ENCODE measurements around the gene MAP3K12. TPM values are rescaled to one million over a fixed set of nuclear protein-coding genes. Genes with fewer than 3 reads are reported as not detected.
"Not testable (repeated sequence)": the region's sequence is repeated elsewhere in the genome, so short reads cannot be mapped to it uniquely, and the experiment has no call there.

MAP3K12 gene
- total and polyA plus RNA-seq, 2 experiments from 2014 or later, result 10.0 to 16.0 TPM

- TF ChIP-seq CTCF (IDR thresholded peaks at IDR 0.05; ENCODE audit: poor library complexity), result peak; percentile 53
- TF ChIP-seq EZH2 (IDR thresholded peaks at IDR 0.05; ENCODE audit: borderline replicate concordance), result no peak
- no peak for TF ChIP-seq EZH2phosphoT487 (IDR thresholded peaks at IDR 0.05; ENCODE audit: low read depth, severe bottlenecking, unreplicated experiment)
- Histone ChIP-seq H3K4me3 (peak overlapping the region; percentile 87), H3K9me3 (ENCODE audit: low read depth) (no peaks in the 10 kb centered on the region), H3K4me1 (ENCODE audit: insufficient read depth) (peaks cover 11% of the 10 kb centered on the region), H3K4me2 (peak overlapping the region; percentile 78), H3K27ac (peak overlapping the region; percentile 98), H3K27me3 (no peaks in the 10 kb centered on the region), H4K20me1 (ENCODE audit: insufficient read depth, poor library complexity, severe bottlenecking) (peaks cover 48% of the 10 kb centered on the region), H2AFZ (no peak overlapping the region), H3K36me3 (replicated peaks; ENCODE audit: insufficient read depth, low read depth) (no peaks in the 10 kb centered on the region), H3K79me2 (peaks cover 51% of the 10 kb centered on the region), H3K9me2 (replicated peaks; ENCODE audit: insufficient read depth) (no peaks in the 10 kb centered on the region)
- DNase-seq (ENCODE audit: low spot score), result peak; percentile 93
- WGBS (ENCODE audit: low lambda C conversion rate, missing lambda C conversion rate), result 2% methylated on average over 27 of the region's 82 CpGs
Observed at GRCh38 chr12:53452159-53453077, 46.8 kb downstream of the MAP3K12 start.

- H3K79me2 ChIP-seq, result peaks cover 48% of the 10 kb centered on the region
- peak within 1 kb of the TSS; percentile 78 for H3K4me2 ChIP-seq
- H2AFZ ChIP-seq, result peak within 1 kb of the TSS; percentile 43
- H3K36me3 ChIP-seq (replicated peaks; ENCODE audit: insufficient read depth, low read depth), result no peaks in the 10 kb centered on the region
- H3K27me3 ChIP-seq, result no peaks in the 10 kb centered on the region
- H3K4me1 ChIP-seq (ENCODE audit: insufficient read depth), result peaks cover 11% of the 10 kb centered on the region
- TF ChIP-seq EZH2 (IDR thresholded peaks at IDR 0.05; ENCODE audit: borderline replicate concordance) (no peak), CTCF (IDR thresholded peaks at IDR 0.05; ENCODE audit: poor library complexity) (peak; percentile 85), EZH2phosphoT487 (IDR thresholded peaks at IDR 0.05; ENCODE audit: low read depth, severe bottlenecking, unreplicated experiment) (no peak)
- peaks cover 41% of the 10 kb centered on the region for H4K20me1 ChIP-seq (ENCODE audit: insufficient read depth, poor library complexity, severe bottlenecking)
- WGBS (ENCODE audit: low lambda C conversion rate, missing lambda C conversion rate), result 1% methylated on average over 17 of the region's 32 CpGs
- DNase-seq (ENCODE audit: low spot score), result peak; percentile 99
- H3K9me3 ChIP-seq (ENCODE audit: low read depth), result no peaks in the 10 kb centered on the region
- no peaks in the 10 kb centered on the region for H3K9me2 ChIP-seq (replicated peaks; ENCODE audit: insufficient read depth)
- H3K27ac ChIP-seq, result peak within 1 kb of the TSS; percentile 98
- peak within 1 kb of the TSS; percentile 87 for H3K4me3 ChIP-seq
Observed at GRCh38 chr12:53451661-53452158, 47.5 kb downstream of the MAP3K12 start, which contains the start of gene PCBP2. Gene PCBP2, plus strand, starts transcription at chr12:53452102. Its CDS starts 2,699 bp downstream, at chr12:53454801.

DNA sequence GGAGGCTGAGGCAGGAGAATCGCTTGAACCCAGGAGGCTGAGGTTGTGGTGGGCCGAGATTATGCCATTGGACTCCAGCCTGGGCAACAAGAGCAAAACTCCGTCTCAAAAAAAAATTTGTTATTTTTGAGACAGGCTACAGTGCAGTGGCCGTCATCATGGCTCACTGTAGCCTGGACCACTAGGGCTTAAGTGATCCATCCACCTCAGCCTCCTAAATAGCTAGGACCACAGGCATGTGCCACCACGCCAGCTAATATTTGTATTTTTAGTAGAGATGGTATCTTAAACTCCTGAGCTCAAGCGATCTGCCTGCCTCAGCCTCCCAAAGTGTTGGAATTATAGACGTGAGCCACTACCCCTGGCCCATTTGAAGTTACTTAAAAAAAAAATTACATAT, 48.3 kb downstream of the MAP3K12 start:
- Histone ChIP-seq H3K4me1 (ENCODE audit: insufficient read depth) (peaks cover 11% of the 10 kb centered on the region), H2AFZ (no peak overlapping the region), H3K27ac (no peak overlapping the region), H3K4me2 (no peak overlapping the region), H3K9me3 (ENCODE audit: low read depth) (no peaks in the 10 kb centered on the region), H4K20me1 (ENCODE audit: insufficient read depth, poor library complexity, severe bottlenecking) (peaks cover 33% of the 10 kb centered on the region), H3K4me3 (no peak overlapping the region), H3K36me3 (replicated peaks; ENCODE audit: insufficient read depth, low read depth) (no peaks in the 10 kb centered on the region), H3K79me2 (peaks cover 43% of the 10 kb centered on the region), H3K9me2 (replicated peaks; ENCODE audit: insufficient read depth) (no peaks in the 10 kb centered on the region), H3K27me3 (no peaks in the 10 kb centered on the region)
- WGBS (ENCODE audit: low lambda C conversion rate, missing lambda C conversion rate), result 91% methylated on average over 7 of the region's 7 CpGs
- DNase-seq (ENCODE audit: low spot score), result no peak
- TF ChIP-seq EZH2 (IDR thresholded peaks at IDR 0.05; ENCODE audit: borderline replicate concordance) (no peak), EZH2phosphoT487 (IDR thresholded peaks at IDR 0.05; ENCODE audit: low read depth, severe bottlenecking, unreplicated experiment) (no peak), CTCF (IDR thresholded peaks at IDR 0.05; ENCODE audit: poor library complexity) (no peak)

- H3K27ac ChIP-seq, result peak overlapping the region; percentile 64
- not testable (repeated sequence) for H3K36me3 ChIP-seq (replicated peaks; ENCODE audit: insufficient read depth, low read depth); H2AFZ ChIP-seq; H3K27me3 ChIP-seq; H3K9me2 ChIP-seq (replicated peaks; ENCODE audit: insufficient read depth); H3K4me3 ChIP-seq; H4K20me1 ChIP-seq (ENCODE audit: insufficient read depth, poor library complexity, severe bottlenecking); DNase-seq (ENCODE audit: low spot score); H3K9me3 ChIP-seq (ENCODE audit: low read depth)
- peaks cover 38% of the 10 kb centered on the region for H3K79me2 ChIP-seq
- peaks cover 11% of the 10 kb centered on the region for H3K4me1 ChIP-seq (ENCODE audit: insufficient read depth)
- 87% methylated on average over 11 of the region's 11 CpGs for WGBS (ENCODE audit: low lambda C conversion rate, missing lambda C conversion rate)
- peak overlapping the region; percentile 82 for H3K4me2 ChIP-seq
Observed at GRCh38 chr12:53444593-53445325, 54.5 kb downstream of the MAP3K12 start.

Data from hepatocyte (in vitro differentiated cells).